Measurements from ENCODE around the gene IHH.
A peak's percentile ranks its signal among the peaks of the same experiment; 100 is the strongest.

Gene IHH

DNA sequence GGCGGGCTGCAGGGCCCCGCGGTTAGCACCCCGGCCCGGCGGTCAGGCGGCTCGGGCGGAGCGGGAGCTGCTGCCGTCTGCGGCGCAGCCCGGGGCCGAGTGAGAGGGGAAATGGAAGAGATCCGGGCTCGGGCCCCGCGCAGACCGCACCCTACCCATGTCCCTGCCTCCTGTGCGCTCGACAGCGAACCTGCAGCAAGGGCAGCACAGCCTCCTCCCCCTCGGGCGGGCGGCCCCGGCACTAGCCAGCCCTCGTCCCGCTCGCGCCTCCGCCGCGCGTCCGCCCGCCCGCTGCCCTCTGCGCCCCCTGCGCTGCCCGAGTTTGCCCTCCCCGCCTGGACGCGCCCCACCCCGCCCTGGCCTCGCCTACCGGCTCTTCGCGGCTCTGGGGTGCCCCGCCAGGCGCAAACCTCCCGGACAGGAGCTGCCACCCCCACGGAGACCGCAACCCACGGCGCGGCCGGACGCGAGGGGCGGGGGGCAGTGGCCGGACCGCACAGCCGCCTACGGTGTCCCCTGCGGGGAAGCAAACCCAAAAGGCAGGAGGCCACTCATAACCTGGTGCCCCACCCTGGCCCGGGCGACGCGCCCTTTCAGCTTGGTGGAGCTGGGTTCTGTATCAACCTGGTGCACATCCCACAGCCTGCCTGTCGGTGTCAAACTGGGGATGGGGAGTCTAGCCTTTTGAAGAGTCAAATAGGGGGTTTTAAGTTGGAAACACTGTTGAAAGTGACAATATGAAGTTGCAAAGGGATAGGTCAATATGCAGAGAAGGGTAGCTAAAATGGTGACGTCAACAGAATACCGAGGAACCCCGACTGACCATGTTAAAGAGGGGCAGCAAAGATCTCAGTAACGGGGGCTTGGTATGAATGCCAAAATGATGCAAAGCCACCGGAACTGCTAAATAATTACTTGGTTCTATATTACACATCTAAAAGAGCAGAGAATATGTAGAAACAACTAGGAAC, at the start of gene IHH:
IHH (minus strand) TSS at position 101 of the 971 bp plus-strand sequence. CDS start 454 bp downstream, outside the sequence.
- no peak for DNase-seq (ENCODE audit: low spot score)

DNA sequence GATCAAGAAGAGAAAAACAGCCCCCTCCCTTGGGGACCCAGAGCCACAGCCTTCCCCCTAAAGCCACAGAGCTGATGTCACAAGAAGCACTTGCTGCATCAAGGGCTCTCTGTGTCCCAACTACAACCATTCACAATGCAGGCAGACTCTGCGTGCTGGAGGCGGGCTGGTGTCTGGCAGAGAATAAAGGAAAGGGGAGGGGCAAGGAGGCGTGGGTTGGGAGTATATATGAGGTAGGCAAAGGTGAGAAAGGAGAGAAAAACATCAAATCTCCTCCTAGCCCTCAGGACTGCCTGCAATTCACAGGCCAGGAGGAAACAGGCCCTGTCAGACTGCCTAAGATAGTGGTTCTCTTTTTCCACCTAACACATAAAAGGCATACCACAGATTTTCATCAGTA, 48.8 kb upstream of the IHH start:
- DNase-seq (ENCODE audit: low spot score): no peak

DNA sequence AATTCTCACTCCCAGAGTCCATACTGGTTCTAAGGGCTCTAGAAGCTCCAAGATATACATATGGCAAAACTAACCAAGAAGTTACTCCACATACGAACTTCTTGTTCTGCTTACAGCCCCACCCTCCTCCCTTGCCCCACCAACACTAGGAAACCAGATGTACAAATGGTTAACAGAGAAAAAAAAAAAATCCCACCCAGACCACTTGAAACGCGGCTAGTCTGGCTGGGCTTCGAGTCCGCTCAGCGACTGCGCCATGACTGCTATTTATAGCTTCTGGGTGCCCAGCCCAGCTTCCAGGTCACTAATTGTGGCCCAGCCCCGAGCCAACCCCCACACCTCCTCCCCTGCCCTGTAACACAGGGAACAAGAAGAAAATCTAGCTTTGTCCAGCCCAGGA, 47.0 kb upstream of the IHH start:
- no peak for DNase-seq (ENCODE audit: low spot score)

DNA sequence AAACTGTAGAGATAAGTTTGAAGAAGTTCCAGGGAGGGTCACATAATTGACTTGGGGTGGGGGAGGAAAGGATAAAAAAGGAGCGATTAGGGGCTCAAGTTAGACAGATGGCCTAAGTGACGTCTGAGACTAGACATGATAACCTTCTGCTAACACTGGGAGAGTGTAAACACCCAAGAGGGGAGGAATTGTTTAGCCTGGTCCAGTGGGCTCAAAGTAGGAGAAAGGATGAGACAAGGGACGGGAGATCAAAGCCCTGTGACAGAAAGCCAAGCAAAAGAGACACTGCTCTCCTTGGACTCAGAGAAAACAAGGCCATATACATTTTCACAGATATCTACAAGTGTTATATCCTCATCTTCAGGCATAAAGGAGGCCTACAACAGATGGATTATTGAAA, 45.5 kb upstream of the IHH start:
- DNase-seq (ENCODE audit: low spot score): no peak

DNA sequence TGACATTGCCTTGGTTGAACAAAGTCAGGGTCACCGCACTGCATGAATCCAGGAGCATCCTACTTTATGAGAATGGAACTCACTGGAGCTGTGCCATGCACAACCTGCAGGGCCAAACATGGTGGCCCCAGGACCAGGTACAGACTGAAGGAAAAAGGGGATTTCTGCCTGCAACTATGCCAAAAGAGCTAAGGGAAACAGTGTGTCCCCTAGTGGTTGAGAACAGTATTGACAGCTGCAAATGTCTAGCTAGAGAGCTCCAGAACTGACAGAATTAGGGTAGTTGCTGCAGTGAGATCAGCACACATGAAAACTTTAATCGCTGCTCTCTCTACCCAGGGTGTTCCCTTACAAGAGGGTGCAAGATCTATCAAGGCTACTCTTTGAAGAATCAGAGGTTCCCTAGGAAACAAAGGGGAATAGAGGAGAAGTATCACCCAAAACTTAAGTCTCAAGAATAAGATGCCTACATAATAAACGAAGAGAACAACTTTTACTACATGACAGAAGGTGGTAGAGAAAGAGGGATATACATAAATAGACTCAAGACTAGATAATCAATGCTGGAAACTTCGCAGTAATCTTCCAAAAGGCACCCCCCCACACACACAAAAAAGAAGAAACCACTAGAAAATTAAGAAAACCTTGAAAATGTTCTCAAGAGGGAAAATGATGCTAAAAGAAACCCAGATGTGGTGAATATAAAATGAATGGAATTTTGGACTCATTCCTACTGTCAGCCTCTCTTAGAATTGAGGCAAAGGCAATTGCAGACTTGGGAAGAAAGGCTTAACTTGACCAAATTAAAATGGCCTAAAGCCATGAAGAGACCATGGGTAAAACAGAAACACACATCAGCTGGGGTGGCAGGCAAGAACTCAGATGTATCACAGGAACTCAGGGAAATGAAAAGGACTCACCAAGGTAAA, 43.6 kb upstream of the IHH start:
- DNase-seq (ENCODE audit: low spot score): peak; percentile 47

DNA sequence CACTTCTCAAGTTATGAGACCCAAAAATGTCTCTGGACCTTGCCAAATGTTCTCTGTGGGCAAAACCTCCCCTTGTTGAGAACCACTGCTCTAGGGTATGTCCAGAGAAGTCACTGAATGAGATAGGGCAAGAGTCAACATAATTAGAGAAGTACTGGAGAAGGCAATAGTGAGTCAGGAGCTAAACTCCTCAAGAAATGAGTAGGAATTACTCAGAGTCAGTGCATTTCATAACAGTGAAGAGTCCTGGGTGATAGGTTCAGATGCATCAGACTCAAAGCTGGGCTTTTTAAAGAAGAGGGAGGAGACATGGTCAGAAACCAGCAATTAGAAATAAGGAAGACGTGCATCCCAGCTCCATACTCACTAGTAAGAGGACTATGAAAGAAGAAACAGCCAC, 38.6 kb upstream of the IHH start:
- no peak for DNase-seq (ENCODE audit: low spot score)

DNA sequence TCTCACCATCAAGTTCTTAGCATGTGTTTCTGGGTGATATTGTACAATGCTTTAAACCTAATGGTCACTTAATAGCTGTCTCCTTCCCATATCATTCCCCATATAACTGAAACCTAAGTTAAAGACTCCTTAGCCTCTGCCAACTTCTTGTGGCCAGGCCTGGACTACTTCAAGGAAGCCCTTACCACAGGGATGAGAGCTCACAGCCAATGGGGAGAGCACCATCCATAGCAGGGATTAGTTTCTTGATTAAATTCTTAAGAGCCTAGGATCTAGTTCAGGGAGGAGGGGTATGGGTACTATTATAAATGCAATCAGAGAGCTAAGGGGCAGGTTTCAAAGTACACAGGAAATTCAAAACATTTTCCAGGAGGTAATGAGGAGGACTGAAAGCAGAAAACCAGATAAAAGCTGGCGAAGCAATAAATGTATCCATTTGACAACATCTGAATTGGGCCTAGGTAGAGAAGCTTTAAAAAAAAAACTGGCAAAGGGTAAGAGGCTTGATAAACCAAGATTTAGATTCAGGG, 34.8 kb upstream of the IHH start:
- DNase-seq (ENCODE audit: low spot score): no peak

DNA sequence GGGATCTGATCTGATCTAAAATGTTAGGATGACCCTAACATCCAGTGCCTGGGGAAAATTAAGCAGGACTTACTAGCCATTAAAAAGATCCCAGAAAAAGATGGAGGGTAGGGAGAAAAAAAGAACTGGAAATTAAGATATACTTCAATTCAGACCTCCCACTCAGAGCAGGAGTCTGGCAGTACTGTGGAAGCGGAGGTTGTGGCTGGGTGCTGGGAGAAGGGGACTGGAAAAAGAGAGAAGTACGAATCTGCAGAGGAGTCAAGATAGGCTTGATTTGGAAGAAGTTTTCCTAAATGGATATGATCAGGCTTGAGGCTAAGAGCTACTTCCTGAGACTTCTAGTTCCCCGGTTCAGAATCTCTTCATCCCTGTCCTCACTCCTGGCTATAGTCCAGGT, 33.5 kb upstream of the IHH start:
- DNase-seq (ENCODE audit: low spot score): no peak

DNA sequence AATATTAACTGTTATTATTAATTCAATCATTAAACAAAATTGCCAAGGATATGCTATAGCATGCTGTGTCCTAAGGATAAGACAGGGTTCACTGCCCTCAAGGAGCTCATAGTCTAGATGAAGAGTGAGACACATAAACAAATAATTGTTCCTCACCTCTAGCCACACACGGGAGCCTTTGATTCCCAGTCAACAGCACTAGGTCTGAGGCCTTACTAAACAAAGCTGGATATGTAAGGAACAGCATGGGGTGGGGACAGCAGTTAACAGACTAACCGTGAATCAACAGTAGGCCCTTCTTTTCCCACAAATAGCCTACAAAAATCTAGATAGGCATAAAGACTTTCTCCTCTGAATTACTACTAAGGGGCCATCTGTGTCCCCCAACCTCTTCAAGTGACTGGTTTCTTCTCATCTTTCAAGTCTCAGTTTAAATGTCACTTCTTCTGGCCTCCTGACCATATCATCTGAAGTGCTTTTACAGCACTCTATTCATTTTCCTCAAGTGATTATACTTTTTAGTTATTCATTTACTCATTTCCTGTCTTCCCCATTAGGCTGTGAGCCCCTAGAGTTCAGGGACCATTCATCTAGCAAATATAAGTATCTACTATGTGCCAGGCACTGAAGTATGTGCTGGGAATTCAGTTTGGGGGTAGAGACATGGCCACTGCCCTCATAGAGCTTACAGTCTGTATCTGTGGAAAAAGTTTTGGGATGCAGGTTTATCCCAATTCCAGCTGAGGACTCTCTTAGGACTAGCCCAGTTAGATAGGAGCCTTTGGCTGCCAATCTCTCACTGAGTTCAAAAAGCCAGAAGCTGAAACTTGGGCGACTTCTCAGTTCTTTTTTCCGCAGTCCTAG, 29.9 kb upstream of the IHH start:
- DNase-seq (ENCODE audit: low spot score): no peak

DNA sequence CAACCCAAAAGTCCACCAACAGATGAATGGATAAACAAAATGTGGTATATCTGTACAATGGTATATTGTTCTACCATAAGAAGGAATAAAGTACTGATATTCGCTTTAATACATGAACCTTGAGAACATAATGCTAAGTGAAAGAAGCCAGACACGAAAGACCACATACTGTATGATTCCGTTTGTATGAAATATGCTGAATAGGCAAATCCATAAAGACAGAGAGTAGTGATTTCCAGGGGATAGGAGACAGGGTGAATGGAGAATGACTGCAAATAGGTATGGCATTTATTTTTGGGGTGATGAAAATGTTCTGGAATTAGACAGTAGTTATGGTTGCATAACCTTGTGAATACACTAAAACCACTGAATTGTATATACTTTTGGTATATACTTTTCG, 28.6 kb upstream of the IHH start:
- DNase-seq (ENCODE audit: low spot score): no peak

DNA sequence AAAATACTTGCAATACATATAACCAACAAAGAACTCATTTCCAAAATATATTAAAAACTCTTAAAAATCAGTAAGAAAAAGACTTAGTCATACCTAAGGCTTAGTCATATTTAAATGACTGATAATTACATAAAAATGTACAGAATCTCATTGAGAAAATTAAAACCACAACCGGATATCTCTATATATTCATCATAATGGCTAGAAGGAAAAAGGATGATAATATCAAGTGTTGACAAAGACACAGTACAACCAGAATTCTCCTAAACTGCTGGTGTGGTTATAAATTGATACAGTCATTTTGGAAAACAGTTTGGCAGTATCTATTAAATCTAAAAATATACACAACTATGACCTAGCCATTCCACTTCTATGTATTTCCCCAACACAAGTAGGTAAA, 27.1 kb upstream of the IHH start:
- DNase-seq (ENCODE audit: low spot score): no peak

DNA sequence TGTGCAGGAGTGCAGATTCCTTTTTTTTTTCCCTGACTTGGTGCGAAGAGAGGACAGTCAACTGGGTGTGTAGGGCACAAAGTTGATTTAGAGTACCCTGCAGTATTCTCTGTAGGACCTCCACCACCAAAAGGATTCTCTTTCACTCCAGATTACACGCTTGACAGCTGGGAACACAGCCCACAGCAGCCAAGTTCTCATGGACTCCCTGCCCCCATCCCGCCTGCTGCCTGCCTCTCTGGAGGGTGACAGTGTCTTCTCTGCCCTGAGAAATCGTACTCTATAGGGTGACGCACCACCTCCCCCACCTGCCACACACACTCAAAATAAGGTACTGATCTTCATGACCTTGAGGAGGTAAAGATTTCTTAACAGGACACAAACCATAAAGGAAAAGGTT, 26.6 kb upstream of the IHH start:
- DNase-seq (ENCODE audit: low spot score): no peak

DNA sequence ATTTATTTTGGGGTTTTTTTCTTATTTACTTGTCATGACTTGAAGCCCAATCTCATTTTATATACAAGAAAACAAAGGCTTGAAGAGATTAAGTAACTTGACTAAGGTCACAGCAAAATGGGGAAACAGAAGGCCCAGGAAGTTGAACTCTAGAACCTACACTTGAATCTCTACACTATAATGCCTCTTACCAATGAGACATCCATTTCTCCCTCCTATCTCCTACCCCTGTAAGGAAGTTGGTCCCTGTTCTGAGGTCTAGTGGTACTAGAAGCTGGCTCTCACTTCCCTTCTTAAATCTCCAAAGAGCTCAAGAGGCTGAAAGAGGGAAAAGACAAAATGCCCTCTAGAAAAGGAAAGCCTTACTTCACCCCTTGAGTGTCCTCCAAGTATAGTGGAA, 25.5 kb upstream of the IHH start:
- no peak for DNase-seq (ENCODE audit: low spot score)

DNA sequence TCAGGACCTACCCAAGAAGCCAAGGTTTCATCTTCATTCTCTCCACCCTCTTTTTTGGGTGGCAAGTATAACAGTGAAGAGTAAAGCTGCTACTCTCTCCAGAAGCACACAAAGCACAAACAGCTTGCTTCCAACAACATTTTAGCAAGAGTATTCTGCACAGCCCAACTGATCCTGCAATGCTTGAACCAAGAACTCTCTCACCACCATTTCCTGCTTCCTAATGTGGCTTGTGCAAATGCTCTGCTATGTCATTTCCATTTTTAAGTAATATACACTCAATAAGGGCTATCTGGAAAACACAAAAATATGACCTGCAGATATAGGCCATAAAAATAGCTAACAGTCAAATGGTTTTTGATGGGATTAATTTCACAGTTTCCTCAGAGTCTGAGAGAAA, 24.1 kb upstream of the IHH start:
- DNase-seq (ENCODE audit: low spot score): no peak

DNA sequence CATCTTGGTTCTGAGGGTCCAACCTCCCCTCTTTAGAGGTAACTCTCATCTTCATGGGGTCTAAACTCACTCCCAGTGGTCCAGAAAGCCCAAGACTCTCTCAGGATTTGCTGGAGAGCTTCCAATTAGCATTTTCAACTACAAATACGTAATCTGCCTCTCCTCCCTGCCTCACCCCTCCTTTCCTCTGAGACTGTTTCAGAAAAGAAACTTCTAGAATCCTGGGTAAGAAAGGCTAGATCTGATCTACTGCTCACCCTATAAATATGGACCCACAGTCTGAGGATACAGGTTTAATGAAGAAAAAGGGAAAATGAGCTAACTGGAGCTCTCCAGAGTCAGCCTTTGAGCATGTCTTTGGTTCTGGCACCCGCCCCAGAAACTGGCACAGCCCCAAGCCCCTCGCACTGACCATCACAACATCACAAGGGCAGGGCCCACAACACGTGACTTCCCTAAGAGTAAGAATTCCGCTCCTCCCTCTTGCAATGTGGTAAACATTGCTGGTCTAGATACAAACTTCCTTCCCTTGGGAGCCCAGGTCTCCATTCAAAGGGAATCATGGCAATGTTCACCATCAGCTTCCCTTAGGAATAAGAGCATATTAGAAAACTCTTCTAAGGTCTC, 21.7 kb upstream of the IHH start:
- DNase-seq (ENCODE audit: low spot score): no peak

DNA sequence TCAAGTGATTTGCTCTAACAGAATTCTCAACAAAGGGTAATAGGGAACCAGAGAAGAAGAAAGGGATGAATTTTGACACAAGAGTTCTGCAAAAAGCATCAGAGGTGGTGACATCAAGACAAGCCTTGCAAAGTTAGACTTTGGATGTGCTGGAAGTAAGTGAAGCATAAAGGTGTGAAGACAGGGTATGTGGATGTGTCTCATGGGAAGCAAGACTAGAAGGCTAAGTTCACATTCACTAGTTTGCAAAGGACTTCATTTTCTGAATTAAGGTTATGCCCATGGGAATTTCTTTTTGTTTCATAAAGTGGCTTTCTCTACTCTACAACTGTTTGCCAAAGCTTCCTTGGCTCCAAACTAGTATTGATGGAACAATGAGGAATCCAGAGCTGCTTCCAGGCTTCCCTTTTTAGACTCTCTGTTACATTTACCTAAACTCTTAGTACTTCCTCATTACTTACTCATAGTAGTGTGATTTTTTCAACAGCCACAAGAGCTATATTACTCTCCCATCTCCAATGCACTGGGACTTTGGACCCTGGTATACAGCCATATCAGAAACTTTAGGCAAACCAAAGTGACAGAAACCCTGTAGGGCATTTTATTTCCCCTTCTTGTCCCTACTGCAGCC, 21.1 kb upstream of the IHH start:
- no peak for DNase-seq (ENCODE audit: low spot score)

DNA sequence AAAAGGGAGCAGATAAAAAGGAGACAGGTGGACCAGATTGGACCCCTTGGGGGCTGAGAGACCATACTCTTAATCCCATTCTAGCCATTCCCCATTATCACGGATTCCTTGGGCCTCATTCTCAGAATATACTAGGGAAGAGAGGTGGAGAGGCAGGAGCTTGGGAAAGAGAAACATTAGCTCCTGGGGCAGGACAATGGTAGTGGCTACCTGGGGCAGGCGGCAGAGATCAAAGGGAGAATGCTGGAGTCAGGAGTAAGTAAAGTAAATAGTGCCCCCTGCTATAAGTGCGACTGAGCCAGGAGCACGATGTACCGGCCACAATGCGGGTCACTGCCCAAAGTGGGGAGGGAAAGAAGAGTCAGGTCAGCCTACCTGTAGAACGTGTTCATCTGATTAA, 20.4 kb upstream of the IHH start:
- DNase-seq (ENCODE audit: low spot score): no peak

DNA sequence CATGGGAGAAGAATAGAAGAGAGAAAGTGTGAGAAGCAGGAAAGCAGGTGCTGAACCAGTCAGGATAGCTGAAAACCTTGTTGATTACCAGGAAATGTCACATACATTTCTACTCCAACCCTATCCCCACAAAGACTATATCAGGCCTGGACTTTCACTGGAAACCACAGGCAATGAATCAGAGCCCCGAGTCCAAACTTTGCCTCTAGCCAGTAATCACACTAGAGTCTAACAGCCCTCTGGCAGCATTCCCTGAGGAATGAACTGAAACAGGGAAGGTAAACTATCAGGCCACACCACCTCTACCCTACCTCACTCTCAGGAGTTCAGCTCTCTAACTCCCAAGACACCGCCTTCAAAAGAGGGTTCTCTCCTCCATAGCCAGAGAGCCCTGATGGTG, 18.7 kb upstream of the IHH start:
- DNase-seq (ENCODE audit: low spot score): no peak

DNA sequence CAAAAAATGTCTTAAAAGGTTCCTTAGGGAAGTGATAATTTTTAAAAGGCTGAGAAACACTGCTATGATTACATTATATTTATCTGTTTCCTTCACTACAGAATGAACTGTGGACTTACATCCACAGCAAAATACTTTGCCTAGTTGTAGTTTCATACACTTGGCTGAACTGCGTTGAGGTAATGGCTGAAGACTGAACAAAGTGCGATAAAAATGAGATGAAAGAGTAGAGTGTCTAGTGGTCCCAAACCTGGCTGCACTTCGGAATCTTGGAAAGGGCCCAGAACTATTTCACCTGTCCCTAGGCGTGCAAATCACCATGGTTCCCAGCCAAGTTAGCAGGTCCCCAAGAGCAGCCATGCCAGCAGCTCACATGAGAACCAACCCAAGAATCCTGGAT, 18.2 kb upstream of the IHH start:
- DNase-seq (ENCODE audit: low spot score): no peak

DNA sequence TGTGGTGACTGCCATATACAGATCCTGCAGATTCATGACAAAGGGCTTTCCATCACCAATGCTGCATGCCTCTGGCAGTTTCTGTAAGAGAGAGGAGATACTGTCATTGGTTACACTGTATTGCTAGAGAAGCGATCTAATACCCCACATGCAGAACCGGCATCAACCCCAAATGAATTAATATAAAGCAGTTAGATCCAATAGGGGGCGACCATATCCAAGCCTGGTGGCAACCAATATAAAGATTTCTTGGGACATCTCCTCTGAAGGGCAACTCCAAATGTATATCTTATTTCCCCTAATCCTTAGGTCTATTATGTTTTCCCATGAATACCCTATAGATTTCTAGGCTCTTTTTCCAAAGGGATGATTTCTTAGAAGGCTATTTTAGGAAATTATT, 17.4 kb upstream of the IHH start:
- no peak for DNase-seq (ENCODE audit: low spot score)

DNA sequence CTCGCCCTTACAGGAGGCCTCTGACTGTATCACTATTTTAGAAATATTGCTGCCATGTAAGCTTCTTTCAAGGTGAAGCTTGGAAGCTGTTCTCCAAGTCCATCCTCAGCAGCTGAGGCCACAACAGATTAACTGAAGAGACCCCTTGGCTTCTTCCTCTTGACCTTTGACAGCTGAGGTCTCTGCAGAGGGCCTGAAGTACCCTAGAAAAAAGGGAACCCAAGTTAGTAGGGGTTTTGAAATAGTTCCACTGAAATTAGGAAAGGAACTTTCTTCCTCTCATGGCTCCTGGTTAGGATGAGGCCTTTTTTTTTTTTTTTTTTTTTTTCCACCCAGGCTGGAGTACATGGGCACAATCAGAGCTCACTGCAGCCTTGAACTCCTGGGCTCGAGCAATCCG, 15.5 kb upstream of the IHH start:
- no peak for DNase-seq (ENCODE audit: low spot score)

Data from kidney capillary endothelial cell (primary cell).